Measurements from ENCODE around the gene SYT13. TPM values are rescaled to one million over a fixed set of nuclear protein-coding genes. Genes with fewer than 3 reads are reported as not detected.
A peak's percentile ranks its signal among the peaks of the same experiment; 100 is the strongest.
"Not testable (repeated sequence)": the region's sequence is repeated elsewhere in the genome, so short reads cannot be mapped to it uniquely, and the experiment has no call there.

Gene SYT13
- total RNA-seq, 1 donor from 2014 or later: 0.50 TPM

DNA sequence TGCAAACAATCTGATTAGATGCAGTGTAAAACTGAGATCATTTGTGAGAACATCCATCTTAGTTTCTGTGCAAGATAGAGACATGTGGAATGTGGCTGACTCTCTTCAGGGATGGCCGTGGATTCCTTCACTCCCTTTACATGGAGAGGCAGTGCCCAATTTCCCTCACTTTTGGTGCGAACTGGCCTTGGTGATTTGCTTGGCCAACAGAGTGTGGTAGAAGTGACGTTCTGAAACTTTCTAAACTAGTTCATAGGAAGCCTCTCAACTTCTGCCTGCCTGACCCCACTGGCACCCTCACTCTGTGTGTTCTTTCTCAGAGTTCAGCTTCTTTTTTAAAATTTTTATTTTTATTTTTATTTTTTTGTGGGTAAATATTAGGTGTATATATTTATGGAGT lies 9.9 kb upstream of the SYT13 start:
- Histone ChIP-seq H2AFZ (ENCODE audit: low read depth, low read length) (no peak overlapping the region), H3K4me2 (ENCODE audit: low read length) (no peak overlapping the region), H3K9me3 (ENCODE audit: insufficient read depth, low read depth, low read length) (no peaks in the 10 kb centered on the region), H3K36me3 (ENCODE audit: insufficient read depth, low read length) (no peaks in the 10 kb centered on the region), H3K27me3 (ENCODE audit: insufficient read depth, low read length) (peaks cover 25% of the 10 kb centered on the region), H3K79me2 (ENCODE audit: insufficient read depth, low read length) (no peaks in the 10 kb centered on the region), H3K4me3 (ENCODE audit: insufficient read depth, low read depth, low read length) (no peak overlapping the region), H3K4me1 (ENCODE audit: insufficient read depth, low read length) (no peaks in the 10 kb centered on the region), H3K27ac (ENCODE audit: low read depth, low read length) (no peak overlapping the region), H3K9ac (ENCODE audit: low read length) (no peak overlapping the region), H4K20me1 (ENCODE audit: insufficient read depth, low read length) (no peaks in the 10 kb centered on the region)
- no peak for TF ChIP-seq EZH2 (IDR thresholded peaks at IDR 0.05; ENCODE audit: insufficient read depth, low read length)
- TF ChIP-seq CTCF (IDR thresholded peaks at IDR 0.05; ENCODE audit: insufficient read depth, low read depth, low read length): no peak
- Mint-ChIP-seq H3K4me3 (ENCODE audit: unreplicated experiment) (no peak overlapping the region), H3K27ac (ENCODE audit: unreplicated experiment) (no peak overlapping the region), H3K27me3 (ENCODE audit: low read depth, unreplicated experiment) (peaks cover 47% of the 10 kb centered on the region), H3K36me3 (ENCODE audit: low read depth, unreplicated experiment) (no peaks in the 10 kb centered on the region), H3K9me3 (ENCODE audit: unreplicated experiment) (no peaks in the 10 kb centered on the region), H3K4me1 (ENCODE audit: low read depth, unreplicated experiment) (no peaks in the 10 kb centered on the region)
- FAIRE-seq (no peak), DNase-seq (ENCODE audit: low read depth) (no peak)

GRCh38 chr11:45294499-45294898 lies 8.4 kb upstream of the SYT13 start:
- Histone ChIP-seq H3K36me3 (ENCODE audit: insufficient read depth, low read length) (no peaks in the 10 kb centered on the region), H3K27me3 (ENCODE audit: insufficient read depth, low read length) (peaks cover 25% of the 10 kb centered on the region), H4K20me1 (ENCODE audit: insufficient read depth, low read length) (no peaks in the 10 kb centered on the region), H3K4me2 (ENCODE audit: low read length) (no peak overlapping the region), H2AFZ (ENCODE audit: low read depth, low read length) (no peak overlapping the region), H3K79me2 (ENCODE audit: insufficient read depth, low read length) (no peaks in the 10 kb centered on the region), H3K4me3 (ENCODE audit: insufficient read depth, low read depth, low read length) (no peak overlapping the region), H3K27ac (ENCODE audit: low read depth, low read length) (no peak overlapping the region), H3K9me3 (ENCODE audit: insufficient read depth, low read depth, low read length) (no peaks in the 10 kb centered on the region), H3K9ac (ENCODE audit: low read length) (no peak overlapping the region), H3K4me1 (ENCODE audit: insufficient read depth, low read length) (peaks cover 3% of the 10 kb centered on the region)
- DNase-seq (ENCODE audit: low read depth) (no peak), FAIRE-seq (no peak)
- Mint-ChIP-seq H3K36me3 (ENCODE audit: low read depth, unreplicated experiment) (no peaks in the 10 kb centered on the region), H3K4me1 (ENCODE audit: low read depth, unreplicated experiment) (peaks cover under 1% of the 10 kb centered on the region), H3K27ac (ENCODE audit: unreplicated experiment) (no peak overlapping the region), H3K9me3 (ENCODE audit: unreplicated experiment) (no peaks in the 10 kb centered on the region), H3K27me3 (ENCODE audit: low read depth, unreplicated experiment) (peaks cover 45% of the 10 kb centered on the region), H3K4me3 (ENCODE audit: unreplicated experiment) (no peak overlapping the region)
- no peak for TF ChIP-seq CTCF (IDR thresholded peaks at IDR 0.05; ENCODE audit: insufficient read depth, low read depth, low read length)

- H3K4me1 Mint-ChIP-seq (ENCODE audit: low read depth, unreplicated experiment): not testable (repeated sequence)
These were observed 7.5 kb upstream of the SYT13 start for GRCh38 chr11:45293566-45294192.

More at GRCh38 chr11:45293566-45294192, 7.5 kb upstream of the SYT13 start:
- not testable (repeated sequence) for H3K27ac ChIP-seq (ENCODE audit: low read depth, low read length); H3K9ac ChIP-seq (ENCODE audit: low read length); H2AFZ ChIP-seq (ENCODE audit: low read depth, low read length); H3K36me3 ChIP-seq (ENCODE audit: insufficient read depth, low read length); H3K9me3 Mint-ChIP-seq (ENCODE audit: unreplicated experiment); H3K9me3 ChIP-seq (ENCODE audit: insufficient read depth, low read depth, low read length); H3K4me3 Mint-ChIP-seq (ENCODE audit: unreplicated experiment); H3K36me3 Mint-ChIP-seq (ENCODE audit: low read depth, unreplicated experiment); H3K79me2 ChIP-seq (ENCODE audit: insufficient read depth, low read length); H3K4me2 ChIP-seq (ENCODE audit: low read length); H3K27ac Mint-ChIP-seq (ENCODE audit: unreplicated experiment); H4K20me1 ChIP-seq (ENCODE audit: insufficient read depth, low read length); H3K4me1 ChIP-seq (ENCODE audit: insufficient read depth, low read length); H3K4me3 ChIP-seq (ENCODE audit: insufficient read depth, low read depth, low read length)
- peaks cover 40% of the 10 kb centered on the region for H3K27me3 Mint-ChIP-seq (ENCODE audit: low read depth, unreplicated experiment)
- peak; percentile 59 for TF ChIP-seq CTCF (IDR thresholded peaks at IDR 0.05; ENCODE audit: insufficient read depth, low read depth, low read length)
- peak; percentile 9 for FAIRE-seq
- H3K27me3 ChIP-seq (ENCODE audit: insufficient read depth, low read length): peaks cover 25% of the 10 kb centered on the region
- peak; percentile 52 for DNase-seq (ENCODE audit: low read depth)

All from astrocyte (in vitro differentiated cells and primary cell).